GM21529 (cell line): Measurements from ENCODE around the gene COG4.
"Not testable (repeated sequence)": the region's sequence is repeated elsewhere in the genome, so short reads cannot be mapped to it uniquely, and the experiment has no call there.

Source experiments
- ATAC-seq: cut with Tn5 transposase; IDR thresholded peaks from one replicate; pipeline ENCODE4 v1.9.1; 2021; ENCODE audit not compliant: unreplicated experiment

The COG4 gene

GRCh38 chr16:70527315-70527996 lies 4.1 kb upstream of the COG4 start:
- ATAC-seq = no peak

- no peak for ATAC-seq
Observed at GRCh38 chr16:70526403-70526802, 3.0 kb upstream of the COG4 start.

DNA sequence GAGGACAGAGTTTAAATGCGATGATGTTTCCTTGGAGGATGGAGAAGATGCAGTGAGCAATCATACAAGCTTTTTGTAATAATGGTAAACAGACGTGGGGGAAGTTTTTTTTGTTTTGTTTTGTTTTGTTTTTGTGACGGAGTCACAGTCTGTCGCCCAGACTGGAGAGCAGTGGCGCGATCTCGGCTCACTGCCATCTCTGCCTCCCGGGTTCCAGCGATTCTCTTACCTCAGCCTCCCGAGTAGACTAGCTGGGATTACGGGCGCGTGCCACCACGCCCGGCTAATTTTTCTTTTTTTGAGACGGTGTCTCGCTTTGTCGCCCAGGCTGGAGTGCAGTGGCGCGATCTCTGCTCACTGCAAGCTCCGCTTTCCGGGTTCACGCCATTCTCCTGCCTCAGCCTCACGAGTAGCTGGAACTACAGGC lies 1.1 kb upstream of the COG4 start:
- ATAC-seq = not testable (repeated sequence)

DNA sequence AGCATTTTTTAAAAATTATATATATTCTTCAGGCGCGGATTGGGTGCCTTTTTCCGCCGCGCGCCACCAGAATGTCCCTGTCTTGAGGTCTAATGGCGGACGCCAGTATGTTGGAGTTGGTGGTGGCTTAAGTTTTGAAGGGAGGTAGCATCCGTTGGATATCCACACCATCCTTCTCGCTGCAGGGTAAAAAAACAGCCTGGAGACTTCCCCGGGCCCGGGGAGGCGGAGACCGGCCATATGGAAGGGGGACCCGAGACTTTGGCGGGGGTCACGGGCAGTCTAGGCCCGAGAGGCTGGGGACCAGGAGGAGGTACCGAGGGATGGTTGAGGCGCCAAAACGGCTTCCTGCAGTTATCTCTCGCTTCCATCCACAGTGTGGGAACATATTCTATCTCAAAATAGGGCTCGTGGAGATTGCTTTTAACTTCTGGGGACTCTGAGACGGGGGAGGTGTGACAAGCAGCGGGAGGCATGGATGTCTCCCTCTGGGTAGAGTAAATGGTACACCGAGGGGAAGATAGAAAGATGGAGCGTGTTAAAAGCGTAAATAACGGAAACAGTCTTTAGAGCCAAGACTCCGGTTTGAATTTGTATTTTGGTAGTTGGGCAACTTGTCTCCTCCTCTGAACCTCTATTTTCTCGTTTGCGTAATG lies 517 bp upstream of the COG4 start, which contains the start of gene SF3B3:
Gene SF3B3 (plus strand): TSS at position 74 of the 656 bp plus-strand sequence. CDS start 2,841 bp downstream, outside the sequence.
- peak; percentile 38 for ATAC-seq

DNA sequence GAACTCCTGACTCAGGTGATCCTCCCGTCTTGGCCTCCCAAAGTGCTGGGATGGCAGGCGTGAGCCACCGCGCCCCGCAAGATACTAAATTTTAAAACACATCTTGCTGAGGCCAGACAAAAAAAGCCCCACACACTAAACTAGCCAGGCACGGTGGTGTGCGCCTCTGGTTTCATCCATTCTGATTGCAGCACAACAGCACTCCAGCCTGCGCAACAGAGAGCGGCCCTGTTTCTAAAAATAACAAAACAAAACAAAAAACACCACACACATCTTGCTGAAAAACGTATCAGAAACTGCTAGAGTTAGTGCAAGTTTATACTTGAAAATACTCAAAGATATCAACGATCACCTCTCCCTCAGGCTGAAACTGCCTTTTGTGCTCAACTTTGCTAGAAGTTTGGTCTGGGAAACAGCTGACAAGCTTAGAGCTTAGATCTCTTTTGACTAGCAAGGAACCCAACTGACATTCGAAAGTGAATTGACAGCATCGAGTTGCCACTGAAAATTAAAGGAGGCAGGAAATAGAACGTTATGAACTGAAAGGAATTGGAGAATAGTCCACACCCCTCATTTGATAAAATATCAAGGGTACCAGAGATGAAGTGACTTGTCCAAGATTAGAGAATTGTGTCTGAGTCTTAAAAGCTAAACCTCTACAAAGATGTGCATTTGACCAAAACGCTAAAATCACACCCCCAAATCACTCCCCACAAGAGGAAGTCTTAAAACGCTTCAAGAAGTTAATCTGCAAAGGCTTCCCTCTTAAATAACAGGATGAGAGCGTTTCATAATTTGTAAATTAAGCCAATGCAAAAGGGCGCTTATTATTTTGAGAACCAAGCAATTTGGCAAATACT lies 908 bp downstream of the COG4 start:
- ATAC-seq = no peak

DNA sequence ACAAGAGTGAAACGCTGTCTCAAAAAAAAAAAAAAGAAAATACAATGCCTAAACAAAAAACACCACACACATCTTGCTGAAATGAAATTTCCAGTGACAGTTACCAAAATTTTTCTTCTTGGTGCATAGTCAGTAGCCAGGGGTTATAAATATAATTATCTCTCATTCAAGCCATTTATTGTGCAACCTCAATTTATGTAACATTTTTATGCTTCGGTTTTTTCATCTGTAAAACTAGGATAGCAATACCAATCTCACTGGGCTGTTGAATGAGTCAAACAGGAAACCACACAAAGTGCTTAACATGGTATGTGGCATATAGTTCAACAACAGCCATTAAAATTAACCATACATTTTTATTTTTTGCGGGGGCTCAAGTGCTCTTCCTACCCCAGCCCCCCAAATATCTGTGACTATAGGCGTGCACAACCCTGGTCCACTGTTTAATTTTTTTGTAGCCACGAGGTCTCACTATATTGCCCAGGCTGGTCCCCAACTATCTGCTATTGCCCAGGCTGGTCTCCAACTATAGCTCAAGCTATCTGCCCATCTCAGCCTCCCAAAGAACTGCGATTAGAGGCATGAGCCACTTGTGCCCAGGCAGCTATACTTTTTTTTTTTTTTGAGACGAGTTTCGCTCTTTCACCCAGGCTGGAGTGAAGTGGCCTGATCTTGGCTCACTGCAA lies 2.6 kb downstream of the COG4 start:
- no peak for ATAC-seq

GRCh38 chr16:70512456-70512855 lies 10.9 kb downstream of the COG4 start:
- ATAC-seq = no peak

DNA sequence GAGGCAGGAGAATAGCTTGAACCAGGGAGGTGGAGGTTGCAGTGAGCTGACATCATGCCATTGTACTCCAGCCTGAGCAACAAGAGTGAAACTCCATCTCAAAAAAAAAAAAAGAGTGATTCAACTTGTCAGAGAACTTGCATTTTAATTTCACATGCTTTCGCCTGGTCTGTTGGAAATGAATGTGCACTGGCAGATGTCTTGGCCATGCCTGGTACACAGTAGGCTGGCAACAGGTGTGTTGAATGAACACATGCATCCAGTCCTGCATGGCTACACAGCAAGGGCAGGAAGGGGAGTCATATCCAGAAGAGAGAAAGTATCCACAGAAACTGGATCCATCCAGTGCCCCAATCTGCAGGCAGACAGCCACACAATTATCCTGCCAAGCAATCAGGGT lies 11.5 kb downstream of the COG4 start:
- no peak for ATAC-seq

DNA sequence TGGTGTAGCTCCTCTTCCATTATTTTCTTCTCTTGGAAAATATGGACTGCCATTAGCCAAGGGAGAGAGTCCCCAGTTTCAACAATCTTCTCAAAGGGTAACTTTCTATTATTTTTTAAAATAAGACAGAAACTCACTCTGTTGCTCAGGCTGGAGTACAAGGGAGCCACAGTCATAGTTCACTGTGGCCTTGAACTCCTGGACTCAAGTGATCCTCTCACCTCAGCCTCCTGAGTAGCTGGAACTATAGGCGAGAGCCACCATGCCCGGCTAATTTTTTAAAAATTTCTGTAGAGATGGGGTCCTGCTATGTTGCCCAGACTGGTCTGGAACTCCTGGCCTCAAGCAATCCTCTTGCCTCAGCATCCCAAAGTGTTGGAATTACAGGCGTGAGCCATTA lies 13.1 kb downstream of the COG4 start:
- no peak for ATAC-seq

GRCh38 chr16:70508752-70509151 lies 14.6 kb downstream of the COG4 start:
- ATAC-seq = no peak

DNA sequence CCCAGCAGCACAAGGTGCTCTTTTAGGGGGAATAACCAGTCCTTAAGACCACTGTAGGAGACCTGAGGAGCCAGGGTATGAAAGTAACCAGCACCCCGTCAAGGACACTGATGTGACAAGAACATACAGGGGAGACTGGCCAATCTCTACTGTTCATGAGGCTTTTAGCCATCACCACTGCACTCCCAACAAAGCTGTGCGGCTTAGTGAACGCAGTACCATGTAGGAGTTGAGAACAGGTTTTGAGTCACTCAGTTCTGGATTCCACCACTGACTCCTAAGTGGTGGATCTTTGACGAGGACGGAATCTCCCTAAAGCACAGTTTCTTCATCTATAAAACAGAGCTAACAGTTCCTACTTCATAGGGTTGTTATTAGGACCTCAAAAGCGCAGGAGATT lies 26.8 kb downstream of the COG4 start:
- ATAC-seq = no peak

GRCh38 chr16:70495425-70496182 lies 27.8 kb downstream of the COG4 start:
- ATAC-seq = no peak

DNA sequence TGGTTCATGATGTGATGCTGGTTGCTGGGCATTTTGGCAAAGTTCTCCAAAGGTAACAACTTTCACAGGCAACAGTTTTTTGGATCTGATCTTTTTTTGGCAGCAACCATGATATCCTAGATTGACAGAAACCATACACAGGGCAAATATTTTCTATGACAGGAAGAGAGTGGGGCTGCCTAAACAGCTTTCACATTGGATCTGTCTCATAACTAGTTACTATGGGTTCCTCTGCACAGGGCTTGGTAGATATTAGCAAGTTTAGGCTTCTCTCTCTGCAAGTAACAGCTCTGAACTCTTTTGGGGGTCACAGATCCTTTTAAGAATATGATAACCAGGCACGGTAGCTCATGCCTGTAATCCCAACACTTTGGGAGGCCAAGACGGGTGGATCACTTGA lies 28.6 kb downstream of the COG4 start:
- ATAC-seq = no peak

GRCh38 chr16:70494202-70494770 lies 29.1 kb downstream of the COG4 start:
- no peak for ATAC-seq

GRCh38 chr16:70493802-70494201 lies 29.6 kb downstream of the COG4 start:
- ATAC-seq = no peak

GRCh38 chr16:70490261-70490660 lies 33.1 kb downstream of the COG4 start:
- ATAC-seq = no peak

GRCh38 chr16:70484867-70485266 lies 38.5 kb downstream of the COG4 start:
- ATAC-seq = no peak

DNA sequence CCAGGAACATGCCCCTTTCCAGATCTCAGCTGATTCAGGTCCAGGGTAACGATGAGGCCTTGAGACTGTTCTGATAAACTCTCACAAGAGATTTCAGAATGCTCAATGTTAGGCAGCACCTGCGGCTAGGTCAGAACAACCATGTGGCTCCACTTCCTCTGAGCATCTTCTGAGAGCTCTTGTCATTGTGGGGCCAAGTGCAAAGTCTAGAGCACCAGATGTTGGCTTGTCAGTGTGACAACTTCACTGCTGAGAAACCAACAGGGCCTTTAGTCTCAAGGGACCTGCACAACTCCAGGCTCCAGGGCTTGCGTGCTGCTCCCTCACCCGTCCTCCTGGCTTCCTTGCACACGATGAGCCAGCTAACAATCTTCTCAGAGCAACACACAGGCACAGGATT lies 39.9 kb downstream of the COG4 start:
- peak; percentile 83 for ATAC-seq

DNA sequence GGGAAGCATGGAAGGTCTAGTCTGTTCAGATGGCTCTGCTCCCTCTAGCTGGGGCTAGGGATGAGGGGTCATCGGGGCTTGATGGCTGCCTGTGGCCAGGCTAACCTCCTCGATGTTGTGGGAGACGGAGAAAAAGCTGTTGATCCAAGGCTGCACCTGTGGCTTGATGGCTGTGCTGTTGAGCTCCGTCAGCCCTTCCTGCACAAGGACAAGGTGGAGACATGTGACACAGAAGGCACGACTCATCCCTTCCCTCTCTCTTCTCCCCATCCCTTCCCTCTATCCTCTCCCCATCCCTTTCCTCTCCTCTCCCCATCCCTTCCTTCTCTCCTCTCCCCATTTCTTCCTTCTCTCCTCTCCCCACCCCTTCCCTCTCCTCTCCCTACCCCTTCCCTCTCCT lies 40.7 kb downstream of the COG4 start:
- no peak for ATAC-seq

GRCh38 chr16:70481929-70482536 lies 41.3 kb downstream of the COG4 start:
- no peak for ATAC-seq
